ENCODE measurements around the gene DBH. TPM values are rescaled to one million over a fixed set of nuclear protein-coding genes. Genes with fewer than 3 reads are reported as not detected.

Gene DBH
- total RNA-seq, 1 experiment from 2014 or later: not detected

GRCh38 chr9:133676450-133676849 lies 40.3 kb downstream of the DBH start:
- no peaks in the 10 kb centered on the region for H3K9me3 ChIP-seq (replicated peaks)
- no peaks in the 10 kb centered on the region for H3K27me3 ChIP-seq (replicated peaks)
- no peak overlapping the region for H3K27ac ChIP-seq
- peaks cover 11% of the 10 kb centered on the region for H3K36me3 ChIP-seq
- no peak overlapping the region for H3K4me3 ChIP-seq
- no peak for DNase-seq (ENCODE audit: low read depth in 1 of 2, low spot score in 2 of 2)
- no peaks in the 10 kb centered on the region for H3K4me1 ChIP-seq (replicated peaks)

DNA sequence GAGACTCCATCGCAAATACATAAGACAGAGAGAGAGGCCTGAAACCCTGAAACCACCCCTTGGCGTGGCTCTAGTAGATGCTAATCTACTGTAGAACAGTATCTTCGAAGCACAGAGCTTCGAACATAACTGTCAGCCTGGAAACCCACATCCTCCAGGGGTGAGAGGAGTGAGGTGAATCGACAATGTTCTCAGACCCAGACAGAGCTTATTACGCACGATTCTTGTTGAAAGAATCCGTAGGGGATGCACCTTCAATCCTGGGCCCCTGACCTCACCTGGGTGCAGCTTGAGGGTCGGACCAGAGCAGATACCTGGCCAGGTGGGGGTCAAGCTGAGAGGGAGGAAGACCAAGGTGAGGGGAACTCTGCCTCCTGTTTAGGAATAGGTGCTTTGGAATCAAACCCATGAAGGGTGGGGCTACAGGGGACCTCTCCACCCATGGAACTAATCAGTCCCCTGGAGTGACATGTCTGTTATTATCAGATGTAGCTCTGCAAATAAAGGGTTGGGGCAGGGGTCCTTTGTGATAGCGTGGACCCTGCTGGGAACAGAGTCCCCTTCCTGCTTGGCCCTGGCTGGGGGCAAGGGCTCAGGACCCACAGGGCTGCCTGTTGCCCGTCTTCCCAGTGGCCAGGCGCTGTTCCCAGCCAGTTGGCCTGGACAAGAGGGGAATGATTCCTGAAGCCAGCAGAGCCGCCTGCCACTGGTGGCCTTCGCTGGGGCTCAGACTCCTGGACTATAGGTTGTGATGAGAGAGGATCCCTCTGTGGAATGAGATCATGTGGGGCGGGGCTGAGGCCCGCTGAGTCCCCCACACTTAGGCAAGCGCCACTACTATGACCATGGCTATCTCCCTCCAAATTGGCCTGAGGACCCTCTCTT lies 41.2 kb downstream of the DBH start:
- peaks cover 9% of the 10 kb centered on the region for H3K36me3 ChIP-seq
- no peak for DNase-seq (ENCODE audit: low read depth in 1 of 2, low spot score in 2 of 2)
- H3K9me3 ChIP-seq (replicated peaks): no peaks in the 10 kb centered on the region
- H3K27me3 ChIP-seq (replicated peaks): no peaks in the 10 kb centered on the region
- H3K27ac ChIP-seq: no peak overlapping the region
- no peak overlapping the region for H3K4me3 ChIP-seq
- H3K4me1 ChIP-seq (replicated peaks): no peaks in the 10 kb centered on the region

DNA sequence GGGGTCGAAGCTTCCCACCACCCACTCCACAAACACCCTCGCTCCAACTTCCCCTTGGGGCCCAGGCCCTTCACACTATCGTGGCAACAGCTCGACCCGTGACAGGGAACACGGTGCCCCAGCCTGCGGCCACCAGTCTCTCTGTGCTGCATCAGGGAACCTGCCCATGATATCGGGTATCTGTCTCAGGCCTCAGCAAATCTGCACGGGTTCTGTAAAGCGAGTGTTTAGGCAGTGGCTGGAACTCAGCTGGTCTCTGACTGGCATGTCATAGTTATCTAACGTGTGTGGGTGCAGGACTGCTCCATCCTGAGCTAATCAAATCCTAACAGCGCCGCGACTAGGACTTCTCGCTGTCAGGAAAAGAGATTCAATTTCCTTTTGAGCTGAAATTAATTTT lies 42.9 kb downstream of the DBH start:
- no peak overlapping the region for H3K27ac ChIP-seq
- no peaks in the 10 kb centered on the region for H3K27me3 ChIP-seq (replicated peaks)
- 0 out of 2 replicates have a peak, but pooled peaks cover 4% of the 10 kb centered on the region for H3K36me3 ChIP-seq
- no peaks in the 10 kb centered on the region for H3K9me3 ChIP-seq (replicated peaks)
- no peak for DNase-seq (ENCODE audit: low read depth in 1 of 2, low spot score in 2 of 2)
- H3K4me3 ChIP-seq: no peak overlapping the region
- no peaks in the 10 kb centered on the region for H3K4me1 ChIP-seq (replicated peaks)

DNA sequence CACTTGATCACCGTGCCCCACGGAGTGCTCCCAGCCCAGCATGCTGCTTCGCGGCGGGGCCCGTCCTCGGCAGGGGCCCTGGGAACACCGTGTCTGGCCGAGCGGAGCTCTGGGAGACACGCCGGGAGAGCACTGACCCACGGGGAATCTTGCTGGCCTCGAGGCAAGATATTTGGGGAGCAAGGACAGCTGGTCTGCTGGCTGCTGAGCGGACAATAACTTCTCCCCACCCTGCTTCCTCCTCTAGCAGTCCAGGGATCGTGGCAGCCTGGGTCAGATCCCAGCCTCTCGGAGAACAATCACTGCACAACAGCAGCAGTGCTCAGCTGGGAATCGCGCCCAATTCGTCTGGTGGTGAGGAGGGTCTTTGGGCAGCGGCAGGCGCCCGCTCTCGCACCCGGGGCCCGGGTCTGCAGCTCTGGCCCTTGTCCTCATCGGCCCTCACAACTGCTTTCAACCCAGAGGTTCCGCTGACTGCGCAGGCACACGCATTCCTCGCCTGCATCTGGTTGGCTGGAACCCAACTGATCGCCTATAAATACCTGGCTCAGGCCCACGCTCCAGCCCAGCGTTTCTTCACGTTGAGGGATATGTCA lies 43.4 kb downstream of the DBH start:
- H3K9me3 ChIP-seq (replicated peaks): no peaks in the 10 kb centered on the region
- H3K4me3 ChIP-seq: no peak overlapping the region
- H3K4me1 ChIP-seq (replicated peaks): no peaks in the 10 kb centered on the region
- H3K27me3 ChIP-seq (replicated peaks): no peaks in the 10 kb centered on the region
- 0 out of 2 replicates have a peak, but pooled peaks cover 4% of the 10 kb centered on the region for H3K36me3 ChIP-seq
- H3K27ac ChIP-seq: no peak overlapping the region
- no peak for DNase-seq (ENCODE audit: low read depth in 1 of 2, low spot score in 2 of 2)

DNA sequence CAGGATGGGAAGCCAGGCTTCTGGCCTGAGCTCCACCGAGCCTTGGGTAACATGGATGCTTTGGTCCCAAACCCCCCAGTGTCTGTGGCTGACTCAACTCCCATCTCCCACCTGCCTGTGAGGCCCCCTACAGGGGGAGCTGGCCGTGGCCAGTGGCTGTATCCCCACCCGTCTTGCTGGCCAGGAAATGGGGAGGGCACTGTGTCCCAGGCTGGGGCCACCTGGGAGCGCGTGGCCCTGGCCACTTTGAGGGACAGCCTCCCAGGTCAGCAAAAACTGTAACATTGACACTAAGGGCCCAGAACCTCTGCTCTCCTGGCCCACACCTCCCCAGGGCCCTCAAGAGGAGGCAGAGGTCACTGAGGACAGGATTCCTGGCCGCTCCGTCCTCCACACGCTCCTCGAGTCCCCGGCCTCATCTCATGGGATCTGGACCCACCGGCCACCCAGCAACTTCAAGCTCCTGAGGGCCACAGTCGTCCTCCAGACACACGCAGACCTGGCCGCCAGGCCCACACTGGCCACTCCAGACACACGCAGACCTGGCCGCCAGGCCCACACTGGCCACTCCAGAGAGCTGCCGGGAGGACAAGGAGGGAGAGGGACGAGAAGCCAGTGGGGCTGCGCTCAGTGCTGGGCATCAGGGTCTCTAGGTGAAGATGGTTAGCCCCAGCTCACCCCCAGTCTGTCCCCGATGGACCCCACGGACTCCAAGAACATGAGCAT lies 44.2 kb downstream of the DBH start:
- no peaks in the 10 kb centered on the region for H3K4me1 ChIP-seq (replicated peaks)
- H3K36me3 ChIP-seq: 0 out of 2 replicates have a peak, but pooled peaks cover 4% of the 10 kb centered on the region
- no peak overlapping the region for H3K27ac ChIP-seq
- H3K27me3 ChIP-seq (replicated peaks): no peaks in the 10 kb centered on the region
- H3K9me3 ChIP-seq (replicated peaks): no peaks in the 10 kb centered on the region
- DNase-seq (ENCODE audit: low read depth in 1 of 2, low spot score in 2 of 2): no peak
- no peak overlapping the region for H3K4me3 ChIP-seq

DNA sequence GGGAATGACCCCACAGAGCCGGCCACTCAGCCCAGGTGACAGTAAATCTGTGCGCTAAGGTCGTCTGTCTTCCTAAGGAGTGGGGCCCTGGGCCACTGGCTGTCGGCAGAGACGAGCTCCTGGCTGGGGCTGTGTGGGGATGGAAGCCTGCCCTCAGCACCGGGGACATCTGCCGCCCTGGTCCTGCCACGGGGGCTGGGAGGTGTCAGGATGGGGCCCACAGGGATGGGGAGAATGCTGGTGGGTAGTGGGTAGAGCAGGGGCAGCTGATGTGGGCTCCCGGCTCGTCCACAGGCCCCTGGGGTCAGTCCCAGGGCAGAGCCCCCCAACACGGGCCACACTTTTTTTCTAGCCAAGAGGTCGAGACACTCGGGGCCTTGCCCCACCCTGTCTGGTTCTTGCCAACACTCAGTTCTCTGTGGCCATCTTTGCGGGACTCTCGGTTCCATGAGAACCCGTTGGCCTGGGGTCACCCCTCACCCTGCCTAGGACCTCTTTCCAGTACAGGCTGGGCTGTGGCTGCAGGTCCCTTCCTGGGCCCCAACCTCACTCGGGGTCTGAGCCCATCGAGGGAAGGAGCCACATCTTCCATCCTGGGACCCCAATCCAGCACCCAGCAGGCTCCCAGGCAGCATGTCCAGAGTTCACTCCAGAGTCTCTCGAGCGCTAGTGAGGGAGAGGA lies 45.0 kb downstream of the DBH start:
- Histone ChIP-seq H3K27me3 (replicated peaks) (no peaks in the 10 kb centered on the region), H3K36me3 (0 out of 2 replicates have a peak, but pooled peaks cover 4% of the 10 kb centered on the region), H3K27ac (no peak overlapping the region), H3K9me3 (replicated peaks) (no peaks in the 10 kb centered on the region), H3K4me1 (replicated peaks) (no peaks in the 10 kb centered on the region), H3K4me3 (no peak overlapping the region)
- no peak for DNase-seq (ENCODE audit: low read depth in 1 of 2, low spot score in 2 of 2)

- Histone ChIP-seq H3K27ac (no peak overlapping the region), H3K36me3 (0 out of 2 replicates have a peak, but pooled peaks cover 4% of the 10 kb centered on the region), H3K4me1 (replicated peaks) (no peaks in the 10 kb centered on the region), H3K9me3 (replicated peaks) (no peaks in the 10 kb centered on the region), H3K4me3 (no peak overlapping the region), H3K27me3 (replicated peaks) (no peaks in the 10 kb centered on the region)
- no peak for DNase-seq (ENCODE audit: low read depth in 1 of 2, low spot score in 2 of 2)
Measured at GRCh38 chr9:133681658-133682306, 45.6 kb downstream of the DBH start.

- Histone ChIP-seq H3K27ac (no peak overlapping the region), H3K9me3 (replicated peaks) (no peaks in the 10 kb centered on the region), H3K36me3 (peaks cover 4% of the 10 kb centered on the region; the same call in 1 of the 2 replicates), H3K27me3 (replicated peaks) (no peaks in the 10 kb centered on the region), H3K4me1 (replicated peaks) (no peaks in the 10 kb centered on the region), H3K4me3 (no peak overlapping the region)
- DNase-seq (ENCODE audit: low read depth in 1 of 2, low spot score in 2 of 2): no peak
Measured at GRCh38 chr9:133682818-133683585, 46.8 kb downstream of the DBH start.

GRCh38 chr9:133683586-133684120 lies 47.5 kb downstream of the DBH start:
- H3K36me3 ChIP-seq: peaks cover 4% of the 10 kb centered on the region; the same call in 1 of the 2 replicates
- no peak for DNase-seq (ENCODE audit: low read depth in 1 of 2, low spot score in 2 of 2)
- H3K4me3 ChIP-seq: no peak overlapping the region
- H3K4me1 ChIP-seq (replicated peaks): no peaks in the 10 kb centered on the region
- no peaks in the 10 kb centered on the region for H3K27me3 ChIP-seq (replicated peaks)
- no peak overlapping the region for H3K27ac ChIP-seq
- H3K9me3 ChIP-seq (replicated peaks): no peaks in the 10 kb centered on the region

- DNase-seq (ENCODE audit: low read depth in 1 of 2, low spot score in 2 of 2): no peak
- Histone ChIP-seq H3K9me3 (replicated peaks) (no peaks in the 10 kb centered on the region), H3K27ac (no peak overlapping the region), H3K36me3 (peaks cover 4% of the 10 kb centered on the region), H3K4me3 (no peak overlapping the region), H3K4me1 (replicated peaks) (no peaks in the 10 kb centered on the region), H3K27me3 (replicated peaks) (no peaks in the 10 kb centered on the region)
Measured at GRCh38 chr9:133684121-133684935, 48.2 kb downstream of the DBH start.

- Histone ChIP-seq H3K4me3 (no peak overlapping the region), H3K9me3 (replicated peaks) (no peaks in the 10 kb centered on the region), H3K4me1 (replicated peaks) (no peaks in the 10 kb centered on the region), H3K27ac (no peak overlapping the region), H3K36me3 (peaks cover 8% of the 10 kb centered on the region), H3K27me3 (replicated peaks) (no peaks in the 10 kb centered on the region)
- no peak for DNase-seq (ENCODE audit: low read depth in 1 of 2, low spot score in 2 of 2)
Measured at GRCh38 chr9:133684936-133685361, 48.8 kb downstream of the DBH start.
